Measurements from ENCODE around the gene VAPB. TPM values are rescaled to one million over a fixed set of nuclear protein-coding genes. Genes with fewer than 3 reads are reported as not detected.
"Not testable (repeated sequence)": the region's sequence is repeated elsewhere in the genome, so short reads cannot be mapped to it uniquely, and the experiment has no call there.

VAPB gene, protein sequence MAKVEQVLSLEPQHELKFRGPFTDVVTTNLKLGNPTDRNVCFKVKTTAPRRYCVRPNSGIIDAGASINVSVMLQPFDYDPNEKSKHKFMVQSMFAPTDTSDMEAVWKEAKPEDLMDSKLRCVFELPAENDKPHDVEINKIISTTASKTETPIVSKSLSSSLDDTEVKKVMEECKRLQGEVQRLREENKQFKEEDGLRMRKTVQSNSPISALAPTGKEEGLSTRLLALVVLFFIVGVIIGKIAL
- total RNA-seq (2014; rRNA removed; shearing (Covaris generic)) = 20.6 and 34.7 TPM in 2 replicates

DNA sequence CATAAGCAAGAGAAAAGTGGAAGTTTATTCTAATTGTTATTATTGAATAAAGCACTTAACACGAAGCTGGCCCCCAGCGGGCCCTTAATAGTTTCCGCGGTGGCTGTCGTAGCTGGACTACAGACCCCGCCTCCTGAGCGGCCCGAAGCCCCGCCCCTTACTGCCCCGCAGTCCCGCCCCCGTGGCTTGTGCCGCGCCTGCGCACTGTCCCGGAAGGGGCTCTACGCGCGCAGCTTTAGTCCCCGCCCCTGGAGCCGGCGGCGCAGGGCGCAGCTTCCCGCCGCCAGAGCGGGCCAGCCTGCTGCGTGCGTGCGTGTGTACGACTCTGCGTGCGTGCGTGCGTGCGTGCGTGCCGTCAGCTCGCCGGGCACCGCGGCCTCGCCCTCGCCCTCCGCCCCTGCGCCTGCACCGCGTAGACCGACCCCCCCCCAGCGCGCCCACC is at the start of gene VAPB:
VAPB (plus strand) TSS at position 348 of the 442 bp plus-strand sequence. CDS start 231 bp downstream, outside the sequence.
- peak; percentile 95 for DNase-seq (ENCODE audit: low read depth)

DNA sequence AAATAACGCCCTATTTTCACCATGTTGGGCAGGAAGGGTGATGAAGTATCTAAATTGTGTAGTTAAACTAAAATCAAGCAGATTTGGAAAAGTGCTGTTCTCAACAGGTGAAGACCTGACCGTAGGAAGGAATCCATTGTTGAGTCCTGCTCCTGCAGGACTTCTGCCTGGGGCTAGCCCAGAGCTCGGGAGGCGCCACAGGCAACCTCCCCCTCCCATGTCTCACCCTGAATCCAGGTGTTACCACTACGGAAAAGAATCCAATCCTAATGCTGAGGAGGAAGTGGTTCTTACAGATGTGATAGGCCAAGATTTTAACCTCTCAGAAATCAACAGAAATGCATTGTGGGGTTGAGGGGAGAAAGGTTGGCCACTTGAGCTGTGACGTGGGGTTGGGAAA is 49.3 kb upstream of the VAPB start:
- DNase-seq (ENCODE audit: low read depth) = no peak

DNA sequence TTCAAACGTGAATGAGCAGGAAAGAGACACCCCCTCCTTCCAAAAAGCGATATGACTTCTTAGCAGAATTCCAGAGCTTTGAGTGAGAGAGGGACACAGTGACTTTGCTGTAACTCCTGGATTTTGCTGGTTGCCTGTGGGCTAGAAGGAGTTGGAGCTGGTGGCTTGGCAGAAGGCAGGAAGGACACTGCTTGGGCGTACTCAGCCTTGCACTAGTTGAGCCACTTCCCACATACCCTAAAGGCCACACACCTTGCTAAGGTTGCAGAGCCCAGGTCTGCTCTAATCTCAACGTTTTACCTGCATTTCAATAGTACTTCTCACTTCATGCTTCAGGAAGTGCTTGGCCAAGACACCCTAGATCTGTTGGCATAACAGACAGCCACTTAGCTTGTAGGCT is 48.9 kb upstream of the VAPB start:
- DNase-seq (ENCODE audit: low read depth) = no peak

GRCh38 chr20:58340853-58341252 is 48.2 kb upstream of the VAPB start:
- DNase-seq (ENCODE audit: low read depth) = peak; percentile 68

GRCh38 chr20:58342104-58342945 is 46.7 kb upstream of the VAPB start:
- peak; percentile 84 for DNase-seq (ENCODE audit: low read depth)

DNA sequence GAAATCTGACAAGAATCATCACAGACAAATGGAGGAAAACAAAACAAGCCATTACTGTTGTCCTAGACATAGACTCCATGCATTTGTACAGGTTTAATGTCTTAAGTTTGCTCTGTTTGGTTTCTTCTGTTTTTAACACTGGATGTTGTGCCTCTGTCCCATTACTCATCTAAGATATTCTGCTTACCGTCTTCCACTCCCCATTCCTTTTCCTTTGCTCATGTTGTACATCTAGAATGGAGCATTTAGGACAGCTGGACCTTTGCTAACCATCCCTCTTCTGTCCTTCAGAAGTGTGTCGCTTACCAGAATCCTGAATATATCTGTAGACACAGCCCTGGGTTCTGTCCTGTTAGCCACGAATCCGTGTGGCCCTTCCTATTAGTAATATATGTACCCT is 44.3 kb upstream of the VAPB start:
- DNase-seq (ENCODE audit: low read depth) = peak; percentile 23

- DNase-seq (ENCODE audit: low read depth) = peak; percentile 91
Observed at GRCh38 chr20:58349570-58349969, 39.5 kb upstream of the VAPB start.

DNA sequence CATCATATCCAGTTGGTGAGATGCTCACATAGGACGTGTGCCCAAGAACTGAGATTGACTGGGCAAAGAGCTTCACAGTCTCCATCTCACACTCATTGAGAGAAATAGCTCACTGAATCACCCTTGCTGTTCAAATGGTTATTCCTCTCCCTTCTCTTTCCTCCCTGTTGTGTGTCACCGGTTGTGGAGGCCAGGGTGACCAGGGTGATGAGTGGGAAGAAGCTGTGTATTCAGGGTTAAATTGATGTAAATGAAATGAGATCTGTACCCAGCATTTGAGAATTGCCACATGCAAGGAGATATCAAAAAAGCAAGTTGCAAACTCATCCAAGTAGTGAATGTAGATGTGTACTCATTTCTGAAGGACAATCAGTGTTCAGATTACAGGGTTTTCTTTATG is 36.6 kb upstream of the VAPB start:
- DNase-seq (ENCODE audit: low read depth) = no peak

DNA sequence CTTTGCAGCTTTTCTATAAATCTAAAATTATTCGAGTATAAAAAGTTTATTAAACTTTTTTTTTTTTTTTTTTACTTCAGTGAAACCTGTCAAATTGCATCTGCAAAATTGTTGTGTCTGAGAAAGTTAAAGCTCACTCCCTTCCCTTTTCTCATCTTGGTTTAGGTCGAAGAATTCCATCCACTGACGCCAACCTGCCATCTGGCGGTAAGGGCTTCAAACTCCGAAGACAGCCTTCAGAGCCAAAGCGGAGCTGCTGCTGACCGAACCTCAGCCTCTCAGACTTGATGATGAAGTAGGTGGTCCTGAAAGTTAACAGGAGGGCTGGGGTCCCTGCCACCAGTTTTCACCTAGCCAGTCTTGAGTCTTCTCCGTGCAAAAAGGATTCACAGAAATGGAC is 29.6 kb upstream of the VAPB start:
- DNase-seq (ENCODE audit: low read depth) = no peak

GRCh38 chr20:58360936-58361335 is 28.1 kb upstream of the VAPB start:
- DNase-seq (ENCODE audit: low read depth) = no peak

DNA sequence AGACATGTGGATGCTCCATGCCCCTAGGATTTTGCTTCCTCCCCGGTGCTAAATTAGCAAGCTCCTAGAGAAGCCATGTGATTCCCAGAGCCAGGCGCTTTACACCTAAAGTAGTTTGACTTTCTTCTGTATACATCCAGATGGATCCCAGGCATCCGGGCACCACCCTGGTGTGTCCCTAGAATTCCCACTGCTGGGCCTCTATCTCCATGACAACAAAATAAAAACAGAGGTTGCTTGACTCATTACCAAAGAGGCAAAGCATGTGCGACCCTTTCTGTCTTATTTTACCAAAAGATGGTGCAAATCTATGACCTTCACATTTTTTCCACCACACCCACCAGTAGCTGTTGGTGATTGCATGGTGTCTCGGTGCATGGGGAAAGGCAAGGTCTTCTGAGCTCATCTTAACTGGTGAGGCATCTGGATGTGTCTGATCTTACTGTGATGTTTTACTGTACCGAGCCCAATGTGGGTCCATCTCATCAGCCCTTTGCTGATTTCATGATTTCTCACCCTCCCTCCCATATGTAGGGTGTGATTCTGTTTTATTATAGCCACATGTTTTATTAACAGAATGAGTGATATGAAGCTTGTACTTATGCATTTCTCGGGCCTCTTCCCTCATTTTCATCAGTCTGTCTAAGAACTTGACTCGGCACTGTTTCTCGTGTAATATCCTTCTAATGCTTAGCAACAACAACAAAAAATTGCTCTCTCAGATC is 27.4 kb upstream of the VAPB start:
- peak; percentile 67 for DNase-seq (ENCODE audit: low read depth)

GRCh38 chr20:58362206-58362516 is 26.9 kb upstream of the VAPB start:
- DNase-seq (ENCODE audit: low read depth) = no peak

DNA sequence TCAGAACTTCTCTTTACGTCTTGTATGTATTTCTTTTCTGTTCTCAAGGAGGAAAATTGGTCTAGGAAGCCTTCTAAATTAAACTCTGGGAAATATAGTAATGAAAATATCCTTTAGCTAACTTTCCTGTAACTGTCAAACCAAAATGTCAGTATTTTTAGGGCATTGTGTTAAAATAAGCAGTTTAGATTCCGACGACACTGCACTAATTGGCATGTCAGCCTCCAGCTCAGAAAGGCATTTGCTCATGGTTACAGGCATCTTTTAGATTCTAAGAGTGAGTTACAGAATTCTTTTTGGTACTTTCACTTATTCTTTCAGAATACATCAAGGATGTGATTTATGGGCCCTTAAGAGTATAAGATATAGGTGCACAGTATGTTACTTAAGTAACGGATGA is 26.1 kb upstream of the VAPB start:
- DNase-seq (ENCODE audit: low read depth) = no peak

DNA sequence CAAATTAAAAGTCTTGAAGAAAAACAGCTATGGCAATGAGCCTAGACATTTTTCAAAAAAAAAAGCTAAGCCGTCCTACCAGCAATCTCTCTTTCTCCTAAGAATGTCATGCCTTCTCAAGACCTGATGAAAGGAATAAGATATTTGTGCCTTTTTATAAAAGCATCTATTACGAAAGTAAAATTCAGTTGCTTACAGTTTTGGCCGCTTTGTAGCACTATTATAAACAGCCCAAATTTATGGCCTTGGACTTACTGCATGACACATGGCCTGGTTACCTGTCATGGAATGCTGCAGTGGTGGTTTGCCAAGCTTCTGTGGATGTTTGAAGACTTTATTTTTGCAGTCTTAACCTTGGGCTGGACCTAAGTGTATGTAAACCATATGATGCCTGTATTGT is 22.2 kb upstream of the VAPB start:
- peak; percentile 84 for DNase-seq (ENCODE audit: low read depth)

DNA sequence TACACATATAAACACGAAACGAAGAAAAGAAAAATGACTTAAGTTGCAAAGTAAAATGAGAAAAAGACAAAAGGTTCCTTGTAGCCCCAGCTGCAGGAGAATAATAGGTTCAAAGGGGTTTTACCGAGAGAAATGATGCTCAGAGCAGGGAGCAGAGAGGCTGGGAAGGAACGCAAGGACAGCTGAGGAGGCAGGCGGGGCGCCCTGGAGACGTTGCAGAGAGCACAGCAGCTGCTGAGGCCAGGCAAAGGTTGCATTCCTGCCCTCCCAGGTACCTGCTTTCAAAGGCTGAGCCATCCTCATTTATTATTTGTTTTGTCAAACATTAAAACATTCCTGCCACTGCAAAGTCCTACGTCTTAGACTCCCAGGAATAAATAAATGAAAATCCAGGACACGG is 16.2 kb upstream of the VAPB start:
- DNase-seq (ENCODE audit: low read depth) = no peak

GRCh38 chr20:58373296-58373695 is 15.7 kb upstream of the VAPB start:
- DNase-seq (ENCODE audit: low read depth) = not testable (repeated sequence)

- no peak for DNase-seq (ENCODE audit: low read depth)
Observed at GRCh38 chr20:58374027-58374850, 14.8 kb upstream of the VAPB start.

DNA sequence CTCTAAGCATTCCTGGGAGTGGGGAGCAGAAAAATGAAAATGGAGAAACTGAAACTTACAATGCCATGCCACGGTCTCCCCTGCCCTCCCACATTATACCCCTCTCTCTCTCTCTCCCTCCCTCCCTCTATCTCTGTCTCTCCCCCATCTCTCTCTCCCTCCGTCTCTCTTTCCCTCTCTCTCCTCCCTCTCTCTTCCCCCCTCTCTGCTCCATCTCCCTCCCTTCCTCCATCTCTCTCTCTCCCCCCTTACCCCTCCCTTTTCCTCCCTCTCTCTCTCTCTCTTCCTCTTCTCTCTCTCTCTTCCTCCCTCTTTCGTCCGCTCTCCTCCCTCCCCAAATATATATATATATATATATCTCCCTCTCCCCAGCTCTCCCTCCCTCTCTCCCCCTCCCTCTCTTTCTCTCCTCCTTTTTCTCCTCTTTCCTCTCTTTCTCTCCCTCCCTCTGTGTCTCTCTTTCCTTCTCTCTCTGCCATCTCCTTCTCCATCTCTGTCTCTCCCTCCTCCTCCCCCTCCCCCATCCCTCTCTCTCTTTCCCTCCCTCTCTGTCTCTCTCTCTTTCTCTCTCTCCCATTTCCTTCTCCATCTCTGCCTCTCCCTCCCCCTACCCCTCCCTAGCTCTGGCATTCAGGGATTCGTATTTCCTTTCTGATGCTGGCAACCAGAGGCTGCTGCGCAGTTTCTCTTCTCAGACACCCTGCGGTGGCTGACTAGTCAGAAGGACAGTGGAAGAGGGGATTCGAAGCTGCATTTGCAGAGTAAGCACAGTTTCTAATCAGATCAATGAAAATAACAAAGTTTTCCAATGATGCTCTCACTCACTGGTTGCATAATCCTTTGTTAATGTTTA is 13.9 kb upstream of the VAPB start:
- no peak for DNase-seq (ENCODE audit: low read depth)

- no peak for DNase-seq (ENCODE audit: low read depth)
Observed at GRCh38 chr20:58375759-58376352, 13.2 kb upstream of the VAPB start.

DNA sequence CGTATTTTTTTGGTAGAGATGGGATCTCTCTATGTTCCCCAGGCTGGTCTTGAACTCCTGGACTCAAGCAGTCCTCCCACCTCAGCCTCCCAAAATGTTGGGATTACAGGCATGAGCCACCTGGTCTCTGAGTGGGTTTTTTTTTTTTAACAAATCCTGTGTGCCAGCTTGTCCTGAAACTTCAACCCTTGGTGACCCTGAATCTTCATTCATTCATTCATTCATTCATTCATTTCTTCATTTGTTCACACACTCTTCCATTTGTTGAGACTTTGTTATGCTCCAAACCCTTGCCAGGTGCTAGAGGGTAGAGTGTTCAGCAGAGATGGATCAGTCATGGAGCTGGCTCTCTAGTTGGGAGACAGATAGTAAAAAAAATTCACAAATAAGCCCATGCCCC is 12.0 kb upstream of the VAPB start:
- no peak for DNase-seq (ENCODE audit: low read depth)

Data from M059J (cell line).